ENCODE measurements around the gene KRT33B.

DNA sequence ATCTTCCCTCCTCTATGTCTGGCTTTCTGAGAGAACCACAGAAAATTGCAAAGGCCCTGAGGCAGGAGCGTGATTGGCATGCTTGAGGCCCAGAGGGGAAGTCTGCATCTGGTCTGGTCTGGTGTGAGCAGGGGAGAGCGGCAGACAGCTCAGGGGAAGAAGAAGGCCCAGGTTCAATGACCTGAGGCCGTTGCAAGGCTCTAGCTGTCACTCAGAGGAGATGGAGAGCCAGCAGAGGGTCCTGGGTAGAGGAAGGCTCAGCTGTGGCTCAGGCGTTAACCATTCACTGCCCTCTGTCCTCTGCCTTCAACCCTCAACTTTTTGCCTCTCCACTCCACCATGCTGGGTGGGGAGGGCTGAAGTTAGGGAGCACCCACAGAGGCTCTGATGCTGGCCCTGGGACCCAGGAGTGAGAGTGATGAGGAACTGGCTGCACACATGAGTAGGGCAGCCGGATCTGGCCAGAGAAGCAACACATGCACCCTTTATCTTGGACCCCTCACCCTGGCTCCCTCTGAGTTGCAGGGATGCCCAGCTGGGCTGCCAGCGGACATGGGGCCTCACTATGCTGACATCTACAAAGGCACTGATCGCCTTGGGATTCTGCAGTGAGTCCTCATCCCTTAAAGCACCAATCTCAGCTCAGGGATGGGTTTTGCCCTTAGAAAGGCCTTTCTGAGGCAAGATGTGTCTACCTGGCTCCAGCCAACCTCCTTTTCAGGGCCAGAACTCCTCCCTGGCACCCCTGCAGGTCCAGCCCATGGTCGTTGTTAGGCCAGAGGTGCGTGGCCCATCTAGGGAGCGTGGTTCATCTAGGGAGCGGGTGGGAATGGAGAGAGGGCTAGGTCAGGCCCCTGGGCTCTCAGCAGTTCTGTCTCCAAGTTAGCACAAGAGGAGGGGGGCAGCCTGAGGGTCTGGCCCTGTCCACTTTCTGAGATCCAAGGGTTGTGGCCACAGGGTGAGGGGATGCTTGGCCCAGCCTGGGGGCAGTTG is 46.4 kb downstream of the KRT33B start:
- TF ChIP-seq, protein P1, sequence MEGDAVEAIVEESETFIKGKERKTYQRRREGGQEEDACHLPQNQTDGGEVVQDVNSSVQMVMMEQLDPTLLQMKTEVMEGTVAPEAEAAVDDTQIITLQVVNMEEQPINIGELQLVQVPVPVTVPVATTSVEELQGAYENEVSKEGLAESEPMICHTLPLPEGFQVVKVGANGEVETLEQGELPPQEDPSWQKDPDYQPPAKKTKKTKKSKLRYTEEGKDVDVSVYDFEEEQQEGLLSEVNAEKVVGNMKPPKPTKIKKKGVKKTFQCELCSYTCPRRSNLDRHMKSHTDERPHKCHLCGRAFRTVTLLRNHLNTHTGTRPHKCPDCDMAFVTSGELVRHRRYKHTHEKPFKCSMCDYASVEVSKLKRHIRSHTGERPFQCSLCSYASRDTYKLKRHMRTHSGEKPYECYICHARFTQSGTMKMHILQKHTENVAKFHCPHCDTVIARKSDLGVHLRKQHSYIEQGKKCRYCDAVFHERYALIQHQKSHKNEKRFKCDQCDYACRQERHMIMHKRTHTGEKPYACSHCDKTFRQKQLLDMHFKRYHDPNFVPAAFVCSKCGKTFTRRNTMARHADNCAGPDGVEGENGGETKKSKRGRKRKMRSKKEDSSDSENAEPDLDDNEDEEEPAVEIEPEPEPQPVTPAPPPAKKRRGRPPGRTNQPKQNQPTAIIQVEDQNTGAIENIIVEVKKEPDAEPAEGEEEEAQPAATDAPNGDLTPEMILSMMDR (conservative IDR thresholded peaks at IDR 0.05; ENCODE audit: low read length) = no peak
- TF ChIP-seq EZH2phosphoT487 (IDR thresholded peaks at IDR 0.05; ENCODE audit: borderline replicate concordance, low read depth, low read length) = no peak

Data from OCI-LY7 (cell line).